ENCODE data around the gene CLN6. TPM values are rescaled to one million over a fixed set of nuclear protein-coding genes. Genes with fewer than 3 reads are reported as not detected.
"Not testable (repeated sequence)": the region's sequence is repeated elsewhere in the genome, so short reads cannot be mapped to it uniquely, and the experiment has no call there.

The CLN6 gene
- total RNA-seq, 2 donors from 2014 or later: 6.4 to 7.4 TPM

DNA sequence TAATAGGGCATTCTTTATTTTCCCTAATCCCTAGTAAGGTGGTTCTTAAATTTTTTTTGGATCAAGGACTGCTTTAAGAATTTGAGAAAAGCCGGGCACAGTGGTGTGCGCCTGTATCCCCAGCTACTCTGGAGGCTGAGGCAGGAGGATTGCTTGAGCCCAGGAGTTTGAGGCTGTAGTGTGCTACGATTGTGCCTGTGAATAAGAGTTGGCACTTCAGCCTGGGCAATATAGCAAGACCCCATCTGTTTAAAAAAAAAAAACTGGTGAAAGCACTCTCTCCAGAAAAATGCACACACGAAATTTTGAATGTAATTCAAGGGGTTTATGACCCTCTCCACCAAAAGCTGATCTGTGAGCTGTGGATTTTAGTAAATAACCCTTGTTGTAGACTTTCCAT lies 56.4 kb downstream of the CLN6 start:
- no peak overlapping the region for H3K4me3 ChIP-seq
- TF ChIP-seq, protein P1, sequence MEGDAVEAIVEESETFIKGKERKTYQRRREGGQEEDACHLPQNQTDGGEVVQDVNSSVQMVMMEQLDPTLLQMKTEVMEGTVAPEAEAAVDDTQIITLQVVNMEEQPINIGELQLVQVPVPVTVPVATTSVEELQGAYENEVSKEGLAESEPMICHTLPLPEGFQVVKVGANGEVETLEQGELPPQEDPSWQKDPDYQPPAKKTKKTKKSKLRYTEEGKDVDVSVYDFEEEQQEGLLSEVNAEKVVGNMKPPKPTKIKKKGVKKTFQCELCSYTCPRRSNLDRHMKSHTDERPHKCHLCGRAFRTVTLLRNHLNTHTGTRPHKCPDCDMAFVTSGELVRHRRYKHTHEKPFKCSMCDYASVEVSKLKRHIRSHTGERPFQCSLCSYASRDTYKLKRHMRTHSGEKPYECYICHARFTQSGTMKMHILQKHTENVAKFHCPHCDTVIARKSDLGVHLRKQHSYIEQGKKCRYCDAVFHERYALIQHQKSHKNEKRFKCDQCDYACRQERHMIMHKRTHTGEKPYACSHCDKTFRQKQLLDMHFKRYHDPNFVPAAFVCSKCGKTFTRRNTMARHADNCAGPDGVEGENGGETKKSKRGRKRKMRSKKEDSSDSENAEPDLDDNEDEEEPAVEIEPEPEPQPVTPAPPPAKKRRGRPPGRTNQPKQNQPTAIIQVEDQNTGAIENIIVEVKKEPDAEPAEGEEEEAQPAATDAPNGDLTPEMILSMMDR (IDR thresholded peaks at IDR 0.05): no peak
- no peaks in the 10 kb centered on the region for H3K27me3 ChIP-seq
- no peak overlapping the region for H3K27ac ChIP-seq
- DNase-seq (ENCODE audit: low spot score): no peak
- peaks cover 0 to 9% of the 10 kb centered on the region in 2 donors for H3K4me1 ChIP-seq
- no peaks in the 10 kb centered on the region for H3K9me3 ChIP-seq
- peaks cover 28% of the 10 kb centered on the region for H3K36me3 ChIP-seq

DNA sequence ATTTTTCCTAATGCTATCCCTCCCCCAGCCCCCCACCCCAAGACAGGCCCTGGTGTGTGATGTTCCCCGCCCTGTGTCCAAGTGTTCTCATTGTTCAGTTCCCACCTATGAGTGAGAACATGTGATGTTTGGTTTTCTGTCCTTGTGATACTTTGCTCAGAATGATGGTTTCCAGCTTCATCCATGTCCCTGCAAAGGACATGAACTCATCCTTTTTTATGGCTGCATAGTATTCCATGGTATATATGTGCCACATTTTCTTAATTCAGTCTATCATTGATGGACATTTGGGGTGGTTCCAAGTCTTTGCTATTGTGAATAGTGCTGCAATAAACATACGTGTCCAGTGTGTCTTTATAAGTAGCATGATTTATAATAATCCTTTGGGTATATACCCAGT lies 57.5 kb downstream of the CLN6 start:
- DNase-seq (ENCODE audit: low spot score); H3K4me1 ChIP-seq; H3K27ac ChIP-seq; H3K27me3 ChIP-seq; H3K9me3 ChIP-seq; H3K4me3 ChIP-seq: not testable (repeated sequence)
- peaks cover 28% of the 10 kb centered on the region for H3K36me3 ChIP-seq

DNA sequence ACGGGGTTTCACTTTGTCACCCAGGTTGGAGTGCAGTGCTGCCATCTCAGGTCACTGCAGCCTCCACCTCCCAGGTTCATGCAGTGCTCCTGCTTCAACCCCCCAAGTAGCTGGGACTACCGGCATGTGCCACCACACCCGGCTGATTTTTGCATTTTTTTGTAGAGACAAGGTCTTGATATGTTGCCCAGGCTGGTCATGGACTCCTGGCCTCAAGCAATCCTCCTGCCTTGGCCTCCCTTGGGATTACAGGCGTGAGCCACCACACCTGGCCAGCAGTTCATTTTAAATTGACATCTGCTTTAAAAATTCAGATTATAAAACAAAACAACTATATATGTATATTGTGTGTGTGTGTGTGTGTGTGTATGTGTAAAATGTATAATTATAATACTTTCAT lies 62.7 kb downstream of the CLN6 start:
- Histone ChIP-seq H3K27ac (no peak overlapping the region), H3K9me3 (no peaks in the 10 kb centered on the region), H3K27me3 (no peaks in the 10 kb centered on the region), H3K4me3 (no peak overlapping the region), H3K36me3 (peaks cover 27% of the 10 kb centered on the region), H3K4me1 (no peaks in the 10 kb centered on the region)
- no peak for DNase-seq (ENCODE audit: low spot score)
- TF ChIP-seq, protein P1 (IDR thresholded peaks at IDR 0.05): no peak

DNA sequence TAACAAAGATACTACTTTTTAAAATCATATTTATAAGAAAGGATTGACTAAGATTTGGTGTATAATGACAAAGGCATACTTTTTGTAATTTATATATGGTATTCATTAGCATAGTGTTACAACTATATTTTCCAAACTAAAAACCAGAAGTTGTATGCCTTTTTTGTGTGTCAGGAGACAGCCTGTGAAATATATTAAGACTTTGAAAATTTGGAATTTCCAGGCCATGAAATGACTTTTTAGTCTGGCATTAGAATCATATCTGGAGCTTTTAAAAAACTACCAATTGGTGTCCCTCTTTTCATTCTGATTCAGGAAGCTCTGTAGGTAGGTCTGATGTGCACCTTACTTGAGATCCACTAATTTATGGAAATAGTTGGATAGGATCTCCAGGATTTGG lies 66.3 kb downstream of the CLN6 start:
- Histone ChIP-seq H3K4me3 (no peak overlapping the region), H3K4me1 (no peaks in the 10 kb centered on the region), H3K27me3 (no peaks in the 10 kb centered on the region), H3K36me3 (peaks cover 33% of the 10 kb centered on the region), H3K9me3 (no peaks in the 10 kb centered on the region), H3K27ac (no peak overlapping the region)
- TF ChIP-seq, protein P1 (IDR thresholded peaks at IDR 0.05): no peak
- no peak for DNase-seq (ENCODE audit: low spot score)

DNA sequence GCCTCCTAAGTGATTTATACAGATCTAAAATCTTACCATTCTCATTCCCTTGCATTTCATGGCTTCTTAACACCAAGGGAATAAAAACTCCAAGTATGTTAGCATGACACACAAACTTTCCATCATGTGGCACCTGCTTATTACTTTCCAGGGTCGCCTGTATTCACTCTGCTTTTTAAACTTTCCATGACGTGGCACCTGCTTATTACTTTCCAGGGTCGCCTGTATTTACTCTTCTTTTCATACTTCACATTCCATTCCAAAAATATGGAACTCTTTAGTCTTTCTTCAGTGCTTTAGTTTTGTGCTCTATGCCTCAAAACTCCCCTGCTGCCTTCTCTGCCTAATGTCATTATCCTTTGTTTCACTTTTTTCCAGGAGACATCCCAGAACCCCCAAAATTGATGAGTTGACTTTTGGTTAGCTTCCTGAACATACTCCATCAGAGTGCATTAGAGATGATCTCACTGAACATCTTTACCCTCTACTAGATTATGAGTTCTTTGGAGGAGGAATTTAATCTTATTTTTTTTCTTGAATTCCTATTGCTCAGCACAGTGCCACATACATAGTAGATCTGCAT lies 71.4 kb downstream of the CLN6 start:
- Histone ChIP-seq H3K4me3 (no peak overlapping the region), H3K27me3 (no peaks in the 10 kb centered on the region), H3K4me1 (no peaks in the 10 kb centered on the region), H3K27ac (no peak overlapping the region), H3K36me3 (peaks cover 27% of the 10 kb centered on the region), H3K9me3 (no peaks in the 10 kb centered on the region)
- DNase-seq (ENCODE audit: low spot score): no peak
- TF ChIP-seq, protein P1 (IDR thresholded peaks at IDR 0.05): no peak

DNA sequence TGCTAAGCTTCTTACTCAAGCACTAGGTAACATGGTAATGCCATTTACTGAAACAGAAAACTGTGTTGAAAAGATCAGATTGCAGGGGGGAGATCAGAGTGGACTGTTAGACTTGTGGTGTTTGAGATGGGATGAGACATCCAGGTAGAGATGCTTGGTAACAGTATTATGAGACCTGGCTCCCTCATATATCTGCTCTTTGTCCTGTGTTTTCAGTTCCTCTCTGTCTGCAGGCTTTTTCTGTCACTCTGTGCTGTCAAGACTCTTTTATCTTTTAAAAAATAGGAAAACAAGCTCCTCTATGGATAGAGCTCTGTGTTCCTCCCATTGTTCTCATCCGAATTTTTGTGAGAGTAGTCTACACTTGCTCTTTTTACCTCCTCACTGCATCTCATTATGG lies 72.5 kb downstream of the CLN6 start:
- no peak for DNase-seq (ENCODE audit: low spot score)
- H3K36me3 ChIP-seq: peaks cover 17% of the 10 kb centered on the region
- no peaks in the 10 kb centered on the region for H3K27me3 ChIP-seq
- TF ChIP-seq, protein P1 (IDR thresholded peaks at IDR 0.05): no peak
- no peak overlapping the region for H3K4me3 ChIP-seq
- no peaks in the 10 kb centered on the region for H3K4me1 ChIP-seq
- no peaks in the 10 kb centered on the region for H3K9me3 ChIP-seq
- no peak overlapping the region for H3K27ac ChIP-seq

Other genes starting within 250 kb of the CLN6 start
- 10 to 100 TPM; 24.5 to 26.7 TPM for gene PIAS1, start 175.4 kb downstream of the CLN6 start, total RNA-seq
- gene CALML4, start 24.4 kb downstream of the CLN6 start, total RNA-seq: 1 to 10 TPM in 1 of 2 donors, under 1 TPM in 1; 0.52 to 2.1 TPM
- gene FEM1B, start 48.0 kb upstream of the CLN6 start, total RNA-seq: 10 to 100 TPM; 33.1 to 55.3 TPM
- gene ITGA11, start 202.4 kb upstream of the CLN6 start, total RNA-seq: 10 to 100 TPM; 12.6 to 35.4 TPM